Suprapubic skin (tissue), 4 donors: Measurements from ENCODE around the gene PLEKHG3. TPM values are rescaled to one million over a fixed set of nuclear protein-coding genes. Genes with fewer than 3 reads are reported as not detected.

ENCODE experiments used
- DNase-seq, 2 donors: peaks; one replicate each; pipeline ENCODE4 v3.0.0-alpha.2; 2019; ENCODE audit warnings: low spot score in 2 of 2
- H3K27ac ChIP-seq: fragments of 200-600 bp; sonication (generic); one replicate; pipeline ENCODE4 v1.5.1; 2019
- H3K27me3 ChIP-seq: fragments of 200-600 bp; sonication (generic); one replicate; pipeline ENCODE4 v1.5.1; 2019
- H3K36me3 ChIP-seq: fragments of 200-600 bp; sonication (generic); one replicate; pipeline ENCODE4 v1.5.1; 2019
- H3K4me1 ChIP-seq: fragments of 200-600 bp; sonication (generic); one replicate; pipeline ENCODE4 v1.5.1; 2019
- H3K4me3 ChIP-seq: fragments of 200-600 bp; sonication (generic); one replicate; pipeline ENCODE4 v1.5.1; 2019; ENCODE audit warnings: mild to moderate bottlenecking
- H3K9me3 ChIP-seq: fragments of 200-600 bp; sonication (generic); one replicate; pipeline ENCODE4 v1.5.1; 2019
- CTCF ChIP-seq, 2 donors: fragments of 200-600 bp in 1 of 2; fragments of 450-650 bp in 1 of 2; sonication (generic) in 1 of 2; IDR thresholded peaks; one replicate each; pipeline ENCODE4 v1.5.1; 2016 to 2019; ENCODE audit warnings: antibody characterized with exemption in 2 of 2, mild to moderate bottlenecking in 1 of 2, moderate library complexity in 1 of 2
- EP300 ChIP-seq: sonication (generic); formaldehyde crosslinking; IDR thresholded peaks from one replicate; pipeline ENCODE4 v1.6.1; 2017; ENCODE audit warnings: antibody characterized with exemption
- POLR2A ChIP-seq, 2 donors: fragments of 450-650 bp; IDR thresholded peaks; one replicate each; pipeline ENCODE4 v1.6.1; 2017; ENCODE audit warnings: antibody characterized with exemption in 2 of 2, mild to moderate bottlenecking in 2 of 2, moderate library complexity in 2 of 2
- POLR2AphosphoS5 ChIP-seq, 3 donors: sonication (generic); formaldehyde crosslinking; IDR thresholded peaks; one replicate each; pipeline ENCODE4 v1.6.1; 2017; ENCODE audit warnings: antibody characterized with exemption in 3 of 3
- WGBS: methylation state at CpG from one replicate; pipeline ENCODE4 v1.1.5; 2018; 5-methylcytosine and 5-hydroxymethylcytosine counted together
- total RNA-seq, 4 donors: library from RNA; depleted of rRNA; stranded (reverse); fragments of >200 nt; gene quantifications; one replicate each; pipeline ENCODE4 v1.1.0, GENCODE V29; 2016

Gene PLEKHG3
- total RNA-seq, 4 donors from 2014 or later: 60.4 to 140 (median 96.5) TPM

- Histone ChIP-seq H3K4me1 (peaks cover 13% of the 10 kb centered on the region), H3K36me3 (peaks cover 78% of the 10 kb centered on the region), H3K27me3 (no peaks in the 10 kb centered on the region), H3K4me3 (no peak overlapping the region), H3K27ac (no peak overlapping the region), H3K9me3 (no peaks in the 10 kb centered on the region)
- no peak for TF ChIP-seq EP300
- no peak for TF ChIP-seq POLR2A (IDR thresholded peaks at IDR 0.05)
- no peak for TF ChIP-seq POLR2AphosphoS5 (IDR thresholded peaks at IDR 0.05)
- TF ChIP-seq CTCF (IDR thresholded peaks at IDR 0.05): no peak
- 64% methylated on average over 6 of the region's 8 CpGs for WGBS
- no peak for DNase-seq
Measured at GRCh38 chr14:64745511-64746091, 41.4 kb downstream of the PLEKHG3 start.

- DNase-seq: no peak
- WGBS: 69% methylated on average over 12 of the region's 12 CpGs
- Histone ChIP-seq H3K9me3 (no peaks in the 10 kb centered on the region), H3K4me1 (peaks cover 13% of the 10 kb centered on the region), H3K4me3 (no peak overlapping the region), H3K27me3 (no peaks in the 10 kb centered on the region), H3K27ac (no peak overlapping the region), H3K36me3 (peaks cover 69% of the 10 kb centered on the region)
- TF ChIP-seq POLR2AphosphoS5 (IDR thresholded peaks at IDR 0.05) (no peak), EP300 (no peak), CTCF (IDR thresholded peaks at IDR 0.05) (no peak), POLR2A (IDR thresholded peaks at IDR 0.05) (no peak)
Measured at GRCh38 chr14:64746298-64747250, 42.4 kb downstream of the PLEKHG3 start.

GRCh38 chr14:64747327-64747726 is 43.1 kb downstream of the PLEKHG3 start:
- Histone ChIP-seq H3K4me3 (no peak overlapping the region), H3K4me1 (peaks cover 13% of the 10 kb centered on the region), H3K27ac (no peak overlapping the region), H3K27me3 (no peaks in the 10 kb centered on the region), H3K9me3 (no peaks in the 10 kb centered on the region), H3K36me3 (peaks cover 61% of the 10 kb centered on the region)
- 89% methylated on average over 5 of the region's 5 CpGs for WGBS
- TF ChIP-seq POLR2AphosphoS5 (IDR thresholded peaks at IDR 0.05) (no peak), CTCF (IDR thresholded peaks at IDR 0.05) (no peak), EP300 (no peak), POLR2A (IDR thresholded peaks at IDR 0.05) (no peak)
- no peak for DNase-seq

GRCh38 chr14:64748521-64748920 is 44.3 kb downstream of the PLEKHG3 start:
- Histone ChIP-seq H3K27ac (no peak overlapping the region), H3K4me1 (peaks cover 13% of the 10 kb centered on the region), H3K36me3 (peaks cover 49% of the 10 kb centered on the region), H3K4me3 (no peak overlapping the region), H3K9me3 (no peaks in the 10 kb centered on the region), H3K27me3 (no peaks in the 10 kb centered on the region)
- TF ChIP-seq CTCF (IDR thresholded peaks at IDR 0.05) (no peak), POLR2AphosphoS5 (IDR thresholded peaks at IDR 0.05) (no peak), POLR2A (IDR thresholded peaks at IDR 0.05) (no peak), EP300 (no peak)
- 100% methylated on average over 3 of the region's 6 CpGs for WGBS
- no peak for DNase-seq
